ENCODE data around the gene UBE2D2. TPM values are rescaled to one million over a fixed set of nuclear protein-coding genes. Genes with fewer than 3 reads are reported as not detected.
A peak's percentile ranks its signal among the peaks of the same experiment; 100 is the strongest.

Gene UBE2D2
- total and polyA plus RNA-seq, 2 of the 13 experiments (the other 11 are each of a cell fraction or from before 2014, with no cell fraction given), result 79.1 to 109 TPM

DNA sequence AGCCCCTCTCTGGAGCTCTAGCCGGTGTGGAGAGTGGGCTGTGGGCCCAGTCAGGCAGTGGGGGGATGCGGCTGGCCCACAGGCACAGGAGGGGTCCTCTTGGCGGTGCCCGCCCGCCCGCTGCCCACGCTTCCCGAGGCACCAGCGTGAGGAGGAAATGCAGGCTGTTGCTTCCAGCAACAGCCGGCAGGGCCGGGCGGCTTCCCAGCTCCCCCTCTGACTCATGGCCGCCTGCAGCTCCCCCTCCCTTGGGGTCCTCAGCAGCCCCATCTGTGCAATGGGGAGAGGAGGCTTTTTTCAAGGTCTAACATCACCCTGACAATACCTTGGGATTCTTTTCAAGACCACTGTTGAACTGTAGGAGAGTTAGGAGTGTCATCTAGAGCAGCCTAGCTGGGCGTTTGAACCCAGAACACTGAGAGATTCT, 97.4 kb downstream of the UBE2D2 start:
- no peak for FAIRE-seq
- in situ Hi-C loops (cut with HindIII; ENCODE audit: extremely low pct_ligation_motif_present, low pct_unique_long_range_greater_than_20kb), result no loop called here
- H3K27me3 ChIP-seq (ENCODE audit: control insufficient read depth in 1 of 2, insufficient read depth in 2 of 2, low read length in 2 of 2), result no peaks in the 10 kb centered on the region
- H3K9me3 ChIP-seq (ENCODE audit: low read length), result no peaks in the 10 kb centered on the region
- intact Hi-C loops (cut with micrococcal nuclease; ENCODE audit: unreplicated experiment), result no loop called here
- H3K79me2 ChIP-seq (ENCODE audit: insufficient read depth, low read length), result peaks cover 94% of the 10 kb centered on the region
- BruUV-seq (replicated peaks), result no TSS peak
- ChIA-PET POLR2A (interaction anchor here (1.3 kb wide), 1 partner anchor 42 kb away, joined by 3 read pairs; no protein-coding TSS in a partner anchor), CTCF (ENCODE audit: low intra/inter-chr PET ratio, low total read pairs) (no interaction called here)
- peak overlapping the region; percentile 18; the same call in 1 of the 2 replicates for H3K4me2 ChIP-seq (ENCODE audit: low read depth, low read length)
- H3K4me1 ChIP-seq (ENCODE audit: insufficient read depth, low read length), result peaks cover 86% of the 10 kb centered on the region
- H3K9ac ChIP-seq (ENCODE audit: insufficient read depth, low read depth, low read length), result no peak overlapping the region
- DNase-seq (ENCODE audit: low spot score), result no peak
- WGBS (ENCODE audit: low lambda C conversion rate), result 98% methylated on average over 4 of the region's 14 CpGs
- H3K36me3 ChIP-seq (replicated peaks in 1 of 2; ENCODE audit: control insufficient read depth in 1 of 2, insufficient read depth in 2 of 2, low read length in 2 of 2), result peaks cover 11 to 16% of the 10 kb centered on the region in 2 experiments; a peak in 4 of 5 replicates
- H2AFZ ChIP-seq (ENCODE audit: low read length), result no peak overlapping the region
- H3K27ac ChIP-seq (ENCODE audit: extremely low read length, insufficient read depth, low read length), result no peak overlapping the region
- peaks cover 78% of the 10 kb centered on the region for H4K20me1 ChIP-seq (ENCODE audit: insufficient read depth, low read length)
- TF ChIP-seq NRL (CRISPR knock-in tag; IDR thresholded peaks at IDR 0.05; ENCODE audit: borderline replicate concordance) (no peak), HNRNPL (IDR thresholded peaks at IDR 0.05; ENCODE audit: low read depth, low read length) (0 out of 2 replicates have a peak, but pooled peaks have one; percentile 39)
- ATAC-seq, result no peak
- no peak overlapping the region for H3K4me3 ChIP-seq (replicated peaks in 1 of 3; ENCODE audit: insufficient read depth in 1 of 3, low read depth in 2 of 3, low read length in 3 of 3)

DNA sequence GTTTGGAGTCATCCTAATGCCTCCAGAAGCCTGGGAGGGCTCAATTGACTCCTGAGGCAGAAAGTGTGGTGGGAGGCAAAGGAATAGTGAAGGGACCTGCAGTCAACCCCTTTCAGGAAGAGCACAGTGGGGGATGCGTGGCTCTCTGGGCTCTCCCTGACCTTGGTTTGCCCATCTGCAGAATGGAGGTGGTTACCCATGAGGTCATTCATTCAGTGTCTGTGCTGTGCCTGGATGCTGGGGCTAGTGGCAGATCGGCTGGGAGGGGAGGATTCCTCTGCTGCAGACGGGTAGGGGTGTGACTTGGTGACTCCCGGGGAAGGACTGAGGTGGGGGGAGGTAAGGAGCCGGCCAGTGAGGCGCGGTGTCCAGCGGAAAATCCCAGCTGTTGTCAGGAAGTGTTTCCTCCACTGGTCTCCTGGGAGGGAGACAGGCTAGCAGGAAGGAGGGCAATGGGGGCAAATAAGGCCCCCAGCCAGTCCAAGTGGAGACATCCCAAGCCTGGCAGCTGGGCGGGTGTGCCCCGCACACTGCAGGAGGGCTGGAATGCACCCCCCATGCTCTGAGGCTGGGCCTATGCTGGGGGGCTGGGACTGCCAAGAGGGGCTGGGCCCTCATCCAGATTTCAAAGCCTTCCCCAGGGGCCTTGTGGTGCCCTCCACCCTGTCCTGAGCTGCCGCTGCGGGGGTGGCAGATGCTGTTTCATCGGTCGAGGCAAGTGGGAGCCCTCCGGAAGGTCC, 98.0 kb downstream of the UBE2D2 start:
- WGBS (ENCODE audit: low lambda C conversion rate), result 79% methylated on average over 3 of the region's 15 CpGs
- intact Hi-C loops (cut with micrococcal nuclease; ENCODE audit: unreplicated experiment), result no loop called here
- in situ Hi-C loops (cut with HindIII; ENCODE audit: extremely low pct_ligation_motif_present, low pct_unique_long_range_greater_than_20kb), result no loop called here
- H3K9ac ChIP-seq (ENCODE audit: insufficient read depth, low read depth, low read length), result no peak overlapping the region
- H2AFZ ChIP-seq (ENCODE audit: low read length), result no peak overlapping the region
- H3K4me2 ChIP-seq (ENCODE audit: low read depth, low read length), result peak overlapping the region; percentile 18; the same call in 1 of the 2 replicates
- POLR2A ChIA-PET, result interaction anchor here (1.3 kb wide), 1 partner anchor 42 kb away, joined by 3 read pairs; no protein-coding TSS in a partner anchor
- BruUV-seq (replicated peaks), result no TSS peak
- DNase-seq (ENCODE audit: low spot score) (no peak), FAIRE-seq (no peak), ATAC-seq (no peak)
- CTCF ChIA-PET (ENCODE audit: low intra/inter-chr PET ratio, low total read pairs), result no interaction called here
- peaks cover 94% of the 10 kb centered on the region for H3K79me2 ChIP-seq (ENCODE audit: insufficient read depth, low read length)
- peaks cover 77% of the 10 kb centered on the region for H4K20me1 ChIP-seq (ENCODE audit: insufficient read depth, low read length)
- no peak overlapping the region for H3K27ac ChIP-seq (ENCODE audit: extremely low read length, insufficient read depth, low read length)
- H3K4me1 ChIP-seq (ENCODE audit: insufficient read depth, low read length), result peaks cover 84% of the 10 kb centered on the region
- H3K9me3 ChIP-seq (ENCODE audit: low read length), result no peaks in the 10 kb centered on the region
- H3K27me3 ChIP-seq (ENCODE audit: control insufficient read depth in 1 of 2, insufficient read depth in 2 of 2, low read length in 2 of 2), result no peaks in the 10 kb centered on the region
- peaks cover 11 to 19% of the 10 kb centered on the region in 2 experiments; a peak in 4 of 5 replicates for H3K36me3 ChIP-seq (replicated peaks in 1 of 2; ENCODE audit: control insufficient read depth in 1 of 2, insufficient read depth in 2 of 2, low read length in 2 of 2)
- no peak overlapping the region for H3K4me3 ChIP-seq (replicated peaks in 1 of 3; ENCODE audit: insufficient read depth in 1 of 3, low read depth in 2 of 3, low read length in 3 of 3)
- TF ChIP-seq ZBTB38 (CRISPR knock-in tag; IDR thresholded peaks at IDR 0.05), result peak; percentile 54
- TF ChIP-seq, protein P1, sequence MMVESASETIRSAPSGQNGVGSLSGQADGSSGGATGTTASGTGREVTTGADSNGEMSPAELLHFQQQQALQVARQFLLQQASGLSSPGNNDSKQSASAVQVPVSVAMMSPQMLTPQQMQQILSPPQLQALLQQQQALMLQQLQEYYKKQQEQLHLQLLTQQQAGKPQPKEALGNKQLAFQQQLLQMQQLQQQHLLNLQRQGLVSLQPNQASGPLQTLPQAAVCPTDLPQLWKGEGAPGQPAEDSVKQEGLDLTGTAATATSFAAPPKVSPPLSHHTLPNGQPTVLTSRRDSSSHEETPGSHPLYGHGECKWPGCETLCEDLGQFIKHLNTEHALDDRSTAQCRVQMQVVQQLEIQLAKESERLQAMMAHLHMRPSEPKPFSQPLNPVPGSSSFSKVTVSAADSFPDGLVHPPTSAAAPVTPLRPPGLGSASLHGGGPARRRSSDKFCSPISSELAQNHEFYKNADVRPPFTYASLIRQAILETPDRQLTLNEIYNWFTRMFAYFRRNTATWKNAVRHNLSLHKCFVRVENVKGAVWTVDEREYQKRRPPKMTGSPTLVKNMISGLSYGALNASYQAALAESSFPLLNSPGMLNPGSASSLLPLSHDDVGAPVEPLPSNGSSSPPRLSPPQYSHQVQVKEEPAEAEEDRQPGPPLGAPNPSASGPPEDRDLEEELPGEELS (CRISPR knock-in tag; IDR thresholded peaks at IDR 0.05), result 0 out of 2 replicates have a peak, but pooled peaks have one; percentile 14
- TF ChIP-seq, protein P2, sequence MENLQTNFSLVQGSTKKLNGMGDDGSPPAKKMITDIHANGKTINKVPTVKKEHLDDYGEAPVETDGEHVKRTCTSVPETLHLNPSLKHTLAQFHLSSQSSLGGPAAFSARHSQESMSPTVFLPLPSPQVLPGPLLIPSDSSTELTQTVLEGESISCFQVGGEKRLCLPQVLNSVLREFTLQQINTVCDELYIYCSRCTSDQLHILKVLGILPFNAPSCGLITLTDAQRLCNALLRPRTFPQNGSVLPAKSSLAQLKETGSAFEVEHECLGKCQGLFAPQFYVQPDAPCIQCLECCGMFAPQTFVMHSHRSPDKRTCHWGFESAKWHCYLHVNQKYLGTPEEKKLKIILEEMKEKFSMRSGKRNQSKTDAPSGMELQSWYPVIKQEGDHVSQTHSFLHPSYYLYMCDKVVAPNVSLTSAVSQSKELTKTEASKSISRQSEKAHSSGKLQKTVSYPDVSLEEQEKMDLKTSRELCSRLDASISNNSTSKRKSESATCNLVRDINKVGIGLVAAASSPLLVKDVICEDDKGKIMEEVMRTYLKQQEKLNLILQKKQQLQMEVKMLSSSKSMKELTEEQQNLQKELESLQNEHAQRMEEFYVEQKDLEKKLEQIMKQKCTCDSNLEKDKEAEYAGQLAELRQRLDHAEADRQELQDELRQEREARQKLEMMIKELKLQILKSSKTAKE (CRISPR knock-in tag; IDR thresholded peaks at IDR 0.05; ENCODE audit: borderline replicate concordance), result no peak
- TF ChIP-seq HOXA9 (CRISPR knock-in tag; IDR thresholded peaks at IDR 0.05; ENCODE audit: borderline replicate concordance), result no peak
- TF ChIP-seq, protein P3, sequence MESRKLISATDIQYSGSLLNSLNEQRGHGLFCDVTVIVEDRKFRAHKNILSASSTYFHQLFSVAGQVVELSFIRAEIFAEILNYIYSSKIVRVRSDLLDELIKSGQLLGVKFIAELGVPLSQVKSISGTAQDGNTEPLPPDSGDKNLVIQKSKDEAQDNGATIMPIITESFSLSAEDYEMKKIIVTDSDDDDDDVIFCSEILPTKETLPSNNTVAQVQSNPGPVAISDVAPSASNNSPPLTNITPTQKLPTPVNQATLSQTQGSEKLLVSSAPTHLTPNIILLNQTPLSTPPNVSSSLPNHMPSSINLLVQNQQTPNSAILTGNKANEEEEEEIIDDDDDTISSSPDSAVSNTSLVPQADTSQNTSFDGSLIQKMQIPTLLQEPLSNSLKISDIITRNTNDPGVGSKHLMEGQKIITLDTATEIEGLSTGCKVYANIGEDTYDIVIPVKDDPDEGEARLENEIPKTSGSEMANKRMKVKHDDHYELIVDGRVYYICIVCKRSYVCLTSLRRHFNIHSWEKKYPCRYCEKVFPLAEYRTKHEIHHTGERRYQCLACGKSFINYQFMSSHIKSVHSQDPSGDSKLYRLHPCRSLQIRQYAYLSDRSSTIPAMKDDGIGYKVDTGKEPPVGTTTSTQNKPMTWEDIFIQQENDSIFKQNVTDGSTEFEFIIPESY (CRISPR knock-in tag; IDR thresholded peaks at IDR 0.05), result peak; percentile 87
- peak; percentile 27; the same call in 1 of the 2 replicates for TF ChIP-seq SAP130 (CRISPR knock-in tag; IDR thresholded peaks at IDR 0.05; ENCODE audit: low read depth)
